HepG2 (cell line): ENCODE results near the gene SDR42E2. TPM values are rescaled to one million over a fixed set of nuclear protein-coding genes. Genes with fewer than 3 reads are reported as not detected.
A peak's percentile ranks its signal among the peaks of the same experiment; 100 is the strongest.

Source experiments
- AGO2 ChIP-seq: fragments of 200-400 bp; formaldehyde crosslinking; optimal IDR thresholded peaks from 2 replicates; pipeline ENCODE3; 2017; ENCODE audit warnings: mild to moderate bottlenecking, low read depth, low read length, moderate library complexity
- ARID5B ChIP-seq: IDR thresholded peaks from 2 replicates; pipeline ENCODE4 v1.4.0; 2020; ENCODE audit warnings: mild to moderate bottlenecking, missing genetic modification reagents
- ATF7-NPFF ChIP-seq: sonication (generic); formaldehyde crosslinking; IDR thresholded peaks from 2 replicates; pipeline ENCODE4 v1.8.1; 2023; ENCODE audit warnings: mild to moderate bottlenecking, low read depth, missing genetic modification reagents, moderate library complexity
- DMTF1 ChIP-seq: sonication (generic); formaldehyde crosslinking; IDR thresholded peaks from 2 replicates; pipeline ENCODE4 v1.4.0; 2020; ENCODE audit warnings: mild to moderate bottlenecking, missing genetic modification reagents
- FOXK1 ChIP-seq: sonication (generic); formaldehyde crosslinking; IDR thresholded peaks from 2 replicates; pipeline ENCODE4 v1.4.0; 2020; ENCODE audit warnings: low read depth, missing genetic modification reagents, borderline replicate concordance
- FOXP1 ChIP-seq, 2 experiments: fragments of 450-650 bp in 1 of 2; IDR thresholded peaks; 2 replicates each; pipeline ENCODE4 v1.6.1; 2017 to 2018; ENCODE audit warnings: antibody characterized with exemption in 1 of 2
- GZF1 ChIP-seq: sonication (generic); formaldehyde crosslinking; IDR thresholded peaks from 2 replicates; pipeline ENCODE4 v1.5.1; 2020; ENCODE audit warnings: mild to moderate bottlenecking, missing genetic modification reagents
- HMG20A ChIP-seq: IDR thresholded peaks from 2 replicates; pipeline ENCODE4 v1.6.1; 2016; ENCODE audit warnings: borderline replicate concordance
- IKZF4 ChIP-seq: sonication (generic); formaldehyde crosslinking; IDR thresholded peaks from 2 replicates; pipeline ENCODE4 v1.5.1; 2020; ENCODE audit warnings: borderline replicate concordance, mild to moderate bottlenecking, low read depth, missing genetic modification reagents; ENCODE audit errors: not compliant biosample characterization
- KMT2A ChIP-seq: sonication (generic); formaldehyde crosslinking; IDR thresholded peaks from 2 replicates; pipeline ENCODE4 v1.4.0; 2020; ENCODE audit warnings: missing genetic modification reagents
- NFKB2 ChIP-seq: sonication (generic); formaldehyde crosslinking; IDR thresholded peaks from 2 replicates; pipeline ENCODE4 v1.4.0; 2020; ENCODE audit warnings: missing genetic modification reagents, borderline replicate concordance
- NFYB ChIP-seq: sonication (generic); formaldehyde crosslinking; IDR thresholded peaks from 2 replicates; pipeline ENCODE4 v1.4.0; 2020; ENCODE audit warnings: missing genetic modification reagents
- ZBTB14 ChIP-seq: sonication (generic); formaldehyde crosslinking; IDR thresholded peaks from 2 replicates; pipeline ENCODE4 v1.4.0; 2020; ENCODE audit warnings: missing genetic modification reagents
- ZFP36L1 ChIP-seq: sonication (generic); formaldehyde crosslinking; IDR thresholded peaks from 2 replicates; pipeline ENCODE4 v1.8.0; 2022; ENCODE audit warnings: mild to moderate bottlenecking, missing genetic modification reagents, moderate library complexity
- ZNF12 ChIP-seq: sonication (generic); formaldehyde crosslinking; IDR thresholded peaks from 2 replicates; pipeline ENCODE4 v1.5.0; 2020; ENCODE audit warnings: missing genetic modification reagents
- ZNF317 ChIP-seq: sonication (generic); formaldehyde crosslinking; IDR thresholded peaks from 2 replicates; pipeline ENCODE4 v1.5.0; 2020; ENCODE audit warnings: mild to moderate bottlenecking, missing genetic modification reagents
- ZNF432 ChIP-seq: sonication (generic); formaldehyde crosslinking; IDR thresholded peaks from 2 replicates; pipeline ENCODE4 v1.5.0; 2020; ENCODE audit warnings: missing genetic modification reagents, mild to moderate bottlenecking, borderline replicate concordance
- ZNF468 ChIP-seq: sonication (generic); formaldehyde crosslinking; IDR thresholded peaks from 2 replicates; pipeline ENCODE4 v1.8.0; 2022; ENCODE audit warnings: mild to moderate bottlenecking, moderate library complexity, missing genetic modification reagents
- ZNF563 ChIP-seq: sonication (generic); formaldehyde crosslinking; IDR thresholded peaks from 2 replicates; pipeline ENCODE4 v1.8.0; 2022; ENCODE audit warnings: mild to moderate bottlenecking, moderate library complexity, missing genetic modification reagents
- ZNF672 ChIP-seq: sonication (generic); formaldehyde crosslinking; IDR thresholded peaks from 2 replicates; pipeline ENCODE4 v1.8.1; 2022; ENCODE audit warnings: missing genetic modification reagents
- polyA plus RNA-seq, 8 experiments: library from polyadenylated mRNA; depleted of rRNA in 3 of 8; stranded (reverse) in 7 of 8; unstranded in 1 of 8; fragments of >200 nt; fragmentation: Illumina TruSeq in 4 of 8; extraction: Trizol in 4 of 8; gene quantifications; 2 replicates each; pipeline versions ENCODE4 v1.2.1 to v1.2.3, GENCODE V29; 2011 to 2016; ENCODE audit warnings: low read depth in 4 of 8, missing spikeins in 1 of 8, mixed read lengths in 1 of 8; ENCODE audit not compliant: insufficient read depth in 1 of 8
- total RNA-seq, 5 experiments: library from RNA; depleted of rRNA; stranded (reverse); fragments of >200 nt; fragmentation: Illumina TruSeq; extraction: Trizol; gene quantifications; 2 replicates each; pipeline ENCODE4 v1.2.3, GENCODE V29; 2016; ENCODE audit warnings: low read depth in 1 of 5

The SDR42E2 gene
- total and polyA plus RNA-seq, 2 of the 13 experiments (the other 11 are each of a cell fraction or from before 2014, with no cell fraction given), result 0.05 to 0.11 TPM

GRCh38 chr16:22206013-22206841 is 43.9 kb downstream of the SDR42E2 start, which contains the start of gene EEF2K (continued):
- TF ChIP-seq ARID5B (CRISPR knock-in tag) (peak; percentile 87), FOXK1 (peak; percentile 63; the same call in 1 of the 2 replicates), IKZF4 (peak; percentile 96), KMT2A (CRISPR knock-in tag) (peak; percentile 92), AGO2 (peak; percentile 81), ATF7-NPFF (CRISPR knock-in tag) (peak; percentile 94), ZFP36L1 (CRISPR knock-in tag) (0 out of 2 replicates have a peak, but pooled peaks have one; percentile 52), ZNF317 (CRISPR knock-in tag) (peak; percentile 83), GZF1 (CRISPR knock-in tag) (no peak; the same call in 1 of the 2 replicates), NFKB2 (CRISPR knock-in tag) (peak; percentile 97), ZNF432 (no peak; the same call in 1 of the 2 replicates), ZNF468 (CRISPR knock-in tag) (no peak), ZNF12 (CRISPR knock-in tag) (peak; percentile 86), NFYB (CRISPR knock-in tag) (peak; percentile 55), FOXP1 (IDR thresholded peaks at IDR 0.05) (no peak), FOXP1 (CRISPR knock-in tag; IDR thresholded peaks at IDR 0.05) (peak; percentile 44), ZNF672 (CRISPR knock-in tag) (no peak), HMG20A (peak; percentile 68; the same call in 1 of the 2 replicates), ZNF563 (CRISPR knock-in tag) (peak; percentile 92; the same call in 1 of the 2 replicates), DMTF1 (peak; percentile 82; the same call in 1 of the 2 replicates), ZBTB14 (CRISPR knock-in tag) (no peak)
